CD14-positive monocyte (primary cell): Measurements from ENCODE around the gene ATM. TPM values are rescaled to one million over a fixed set of nuclear protein-coding genes. Genes with fewer than 3 reads are reported as not detected.
A peak's percentile ranks its signal among the peaks of the same experiment; 100 is the strongest.

Experiments
- DNase-seq, 3 donors: peaks; one replicate each; pipeline ENCODE4 v3.0.0-alpha.2; 2011 to 2022
- H2AFZ ChIP-seq: 2 replicates; pipeline ENCODE4 v1.6.0; 2012; ENCODE audit warnings: mild to moderate bottlenecking, low read depth, low read length, inconsistent platforms; ENCODE audit not compliant: insufficient read depth, poor library complexity, severe bottlenecking
- H3K27ac ChIP-seq, 2 donors: 1 replicate in 1 of 2; 2 replicates in 1 of 2; pipeline ENCODE4 v1.5.1; 2012 to 2013; ENCODE audit warnings: low read length in 2 of 2, control low read depth in 1 of 2, inconsistent platforms in 1 of 2, low read depth in 1 of 2, mild to moderate bottlenecking in 1 of 2
- H3K27me3 ChIP-seq, 2 donors: one replicate each; pipeline versions ENCODE4 v1.6.0 to v1.6.1; 2011 to 2013; ENCODE audit warnings: low read length in 2 of 2; ENCODE audit not compliant: control insufficient read depth in 2 of 2, insufficient read depth in 2 of 2
- H3K36me3 ChIP-seq, 2 donors: replicated peaks in 1 of 2; 1 replicate in 1 of 2; 2 replicates in 1 of 2; pipeline versions ENCODE4 v1.5.1 to v1.6.1; 2012 to 2013; ENCODE audit warnings: low read length in 2 of 2, control low read depth in 1 of 2, inconsistent platforms in 1 of 2, mild to moderate bottlenecking in 1 of 2; ENCODE audit not compliant: insufficient read depth in 2 of 2, control insufficient read depth in 1 of 2
- H3K4me1 ChIP-seq, 2 donors: 1 replicate in 1 of 2; 2 replicates in 1 of 2; pipeline versions ENCODE4 v1.5.1 to v1.6.1; 2012 to 2013; ENCODE audit warnings: low read length in 2 of 2, control low read depth in 1 of 2, inconsistent platforms in 1 of 2, mild to moderate bottlenecking in 1 of 2, moderate library complexity in 1 of 2; ENCODE audit not compliant: insufficient read depth in 2 of 2, control insufficient read depth in 1 of 2
- H3K4me2 ChIP-seq: replicated peaks from 2 replicates; pipeline ENCODE3; 2012; ENCODE audit warnings: low read length, moderate library complexity, mild to moderate bottlenecking; ENCODE audit not compliant: poor library complexity, severe bottlenecking; ENCODE audit errors: extremely low read depth
- H3K4me3 ChIP-seq, 3 experiments: fragments of 200-600 bp in 1 of 3; sonication (generic) in 1 of 3; replicated peaks in 1 of 3; 1 replicate in 2 of 3; 2 replicates in 1 of 3; pipeline ENCODE4 v1.5.1; 2011 to 2013; ENCODE audit warnings: low read length in 3 of 3, mild to moderate bottlenecking in 3 of 3, control low read depth in 2 of 3, low read depth in 2 of 3, inconsistent platforms in 1 of 3, moderate library complexity in 1 of 3
- H3K79me2 ChIP-seq: 2 replicates; pipeline ENCODE4 v1.6.0; 2012; ENCODE audit warnings: mild to moderate bottlenecking, control low read depth, inconsistent platforms, low read length, moderate library complexity; ENCODE audit not compliant: insufficient read depth
- H3K9ac ChIP-seq: 2 replicates; pipeline ENCODE4 v1.6.0; 2017; ENCODE audit warnings: low read length, mild to moderate bottlenecking; ENCODE audit not compliant: insufficient read depth, poor library complexity, severe bottlenecking
- H3K9me3 ChIP-seq, 2 donors: replicated peaks in 1 of 2; 1 replicate in 1 of 2; 2 replicates in 1 of 2; pipeline versions ENCODE4 v1.5.1 to v1.6.1; 2012 to 2013; ENCODE audit warnings: low read length in 2 of 2, control low read depth in 1 of 2; ENCODE audit not compliant: control insufficient read depth in 1 of 2, insufficient read depth in 1 of 2
- H4K20me1 ChIP-seq: 2 replicates; pipeline ENCODE4 v1.6.0; 2012; ENCODE audit warnings: mild to moderate bottlenecking, low read length, control low read depth, moderate library complexity; ENCODE audit not compliant: insufficient read depth
- H3K27ac Mint-ChIP-seq, 7 donors: one replicate each; pipeline ENCODE4 v1.8.0; 2020; ENCODE audit warnings: mild to moderate bottlenecking in 7 of 7, mixed read lengths in 7 of 7, moderate library complexity in 6 of 7, inconsistent platforms in 2 of 7
- H3K27me3 Mint-ChIP-seq, 3 donors: one replicate each; pipeline ENCODE4 v1.8.0; 2021 to 2022; ENCODE audit warnings: low read depth in 3 of 3, mild to moderate bottlenecking in 3 of 3, mixed read lengths in 3 of 3, moderate library complexity in 3 of 3, inconsistent platforms in 1 of 3
- H3K36me3 Mint-ChIP-seq, 2 donors: one replicate each; pipeline ENCODE4 v1.8.0; 2020; ENCODE audit warnings: mixed read lengths in 2 of 2, inconsistent platforms in 1 of 2, mild to moderate bottlenecking in 1 of 2
- H3K4me1 Mint-ChIP-seq: one replicate; pipeline ENCODE4 v1.8.0; 2020; ENCODE audit warnings: mild to moderate bottlenecking, mixed read lengths
- H3K4me3 Mint-ChIP-seq, 2 donors: one replicate each; pipeline ENCODE4 v1.8.0; 2020; ENCODE audit warnings: mild to moderate bottlenecking in 2 of 2, mixed read lengths in 2 of 2, moderate library complexity in 1 of 2
- H3K9me3 Mint-ChIP-seq, 7 donors: one replicate each; pipeline ENCODE4 v1.8.0; 2020 to 2022; ENCODE audit warnings: mixed read lengths in 7 of 7, mild to moderate bottlenecking in 6 of 7, moderate library complexity in 6 of 7, inconsistent platforms in 2 of 7
- CTCF ChIP-seq: fragments of 200-600 bp; IDR thresholded peaks from one replicate; pipeline ENCODE4 v1.8.0; 2022; ENCODE audit warnings: antibody characterized with exemption, mild to moderate bottlenecking
- WGBS: methylation state at CpG from one replicate; pipeline ENCODE4 v1.1.5; 2013; ENCODE audit warnings: missing lambda C conversion rate; ENCODE audit not compliant: insufficient coverage; 5-methylcytosine and 5-hydroxymethylcytosine counted together
- intact Hi-C, 2 donors: fragments of 100-400 bp; cut with micrococcal nuclease; formaldehyde crosslinking; loops; one replicate each; pipeline versions ENCODE4 v1.15.0 to v1.15.1; 2023
- polyA plus RNA-seq, 3 donors: library from polyadenylated mRNA; depleted of rRNA in 1 of 3; unstranded in 2 of 3; stranded (reverse) in 1 of 3; fragments of 300-500 nt in 2 of 3; fragments of >200 nt in 1 of 3; fragmentation: Illumina TruSeq in 2 of 3; gene quantifications; 1 replicate in 2 of 3; 2 replicates in 1 of 3; pipeline ENCODE4 v1.2.3, GENCODE V29; 2012 to 2021

The ATM gene
- polyA plus RNA-seq, 3 donors = 13.2 to 56.7 (median 21.4) TPM

GRCh38 chr11:108213784-108214183, 9.1 kb upstream of the ATM start:
- Mint-ChIP-seq H3K27me3 (peaks cover 0 to 2% (median 2%) of the 10 kb centered on the region in 3 donors), H3K36me3 (peaks cover 39 to 58% of the 10 kb centered on the region in 2 donors), H3K27ac (peak overlapping the region in 1 of 7 donors; percentile 79), H3K9me3 (peaks cover 8 to 22% (median 15%) of the 10 kb centered on the region in 7 donors), H3K4me1 (peaks cover 5% of the 10 kb centered on the region), H3K4me3 (no peak overlapping the region)
- TF ChIP-seq CTCF = no peak
- Histone ChIP-seq H3K9me3 (peaks cover 0 to 8% of the 10 kb centered on the region in 2 donors), H3K79me2 (peaks cover 98% of the 10 kb centered on the region), H3K4me2 (no peak overlapping the region), H3K4me1 (peaks cover under 1 to 2% of the 10 kb centered on the region in 2 donors), H3K27me3 (no peaks in the 10 kb centered on the region), H3K36me3 (peaks cover 8 to 58% of the 10 kb centered on the region in 2 donors), H3K4me3 (no peak overlapping the region), H3K27ac (no peak overlapping the region), H4K20me1 (peaks cover 25% of the 10 kb centered on the region), H3K9ac (no peak overlapping the region), H2AFZ (no peak overlapping the region)
- no peak for DNase-seq
- WGBS = no CpG with 5 or more reads among the region's 2 CpGs
- intact Hi-C loops = no loop called here

GRCh38 chr11:108216988-108217387, 5.9 kb upstream of the ATM start:
- Histone ChIP-seq H3K79me2 (peaks cover 99% of the 10 kb centered on the region), H3K27me3 (no peaks in the 10 kb centered on the region), H3K36me3 (peaks cover 0 to 27% of the 10 kb centered on the region in 2 donors), H3K9ac (no peak overlapping the region), H3K27ac (no peak overlapping the region), H4K20me1 (peaks cover 25% of the 10 kb centered on the region), H2AFZ (no peak overlapping the region), H3K4me3 (no peak overlapping the region), H3K4me1 (peaks cover 22 to 31% of the 10 kb centered on the region in 2 donors), H3K9me3 (no peaks in the 10 kb centered on the region), H3K4me2 (no peak overlapping the region)
- H3K27me3 Mint-ChIP-seq = peaks cover 0 to 2% (median 2%) of the 10 kb centered on the region in 3 donors
- H3K4me3 Mint-ChIP-seq = no peak overlapping the region
- no peak for TF ChIP-seq CTCF
- DNase-seq = no peak
- H3K36me3 Mint-ChIP-seq = peaks cover 18 to 29% of the 10 kb centered on the region in 2 donors
- intact Hi-C loops = no loop called here
- peaks cover 31% of the 10 kb centered on the region for H3K4me1 Mint-ChIP-seq
- peaks cover 0 to 7% (median 0%) of the 10 kb centered on the region in 7 donors for H3K9me3 Mint-ChIP-seq
- peak overlapping the region in 1 of 7 donors; percentile 45 for H3K27ac Mint-ChIP-seq
- whole genome bisulfite sequencing = 60% methylated on average over 1 of the region's 4 CpGs
